WTC11 (cell line): Measurements from ENCODE around the gene CRY2. TPM values are rescaled to one million over a fixed set of nuclear protein-coding genes. Genes with fewer than 3 reads are reported as not detected.

Experiments
- ATAC-seq: fragments of 200-7000 bp; cut with Tn5 transposase; 2 replicates; pipeline ENCODE4 v1.10.0; 2021; ENCODE audit warnings: mild to moderate bottlenecking, moderate library complexity
- CTCF ChIA-PET: fragments of 300-600 bp; sonication (Branson Sonifier 250); formaldehyde crosslinking; loops from one replicate; lab custom pipeline; 2021; ENCODE audit warnings: antibody characterized with exemption; lab: Charles Lee
- POLR2A ChIA-PET: fragments of 350-600 bp; sonication (Branson Sonifier 250); formaldehyde crosslinking; loops from one replicate; lab custom pipeline; 2021; ENCODE audit warnings: antibody characterized with exemption; lab: Charles Lee
- DNase-seq: peaks from one replicate; pipeline ENCODE4 v3.0.0; 2021; ENCODE audit warnings: low spot score
- H3K27ac Mint-ChIP-seq: 2 replicates; pipeline ENCODE4 v1.8.0; 2021; ENCODE audit warnings: mixed read lengths
- H3K27me3 Mint-ChIP-seq: 2 replicates; pipeline ENCODE4 v1.8.0; 2021; ENCODE audit warnings: low read depth, mild to moderate bottlenecking, moderate library complexity, mixed read lengths
- H3K36me3 Mint-ChIP-seq: 2 replicates; pipeline ENCODE4 v1.8.0; 2021; ENCODE audit warnings: mixed read lengths
- H3K4me1 Mint-ChIP-seq: 2 replicates; pipeline ENCODE4 v1.8.0; 2022; ENCODE audit warnings: mixed read lengths
- H3K4me3 Mint-ChIP-seq: 2 replicates; pipeline ENCODE4 v1.8.0; 2021; ENCODE audit warnings: mild to moderate bottlenecking, moderate library complexity, mixed read lengths
- H3K9me3 Mint-ChIP-seq: 2 replicates; pipeline ENCODE4 v1.8.0; 2021; ENCODE audit warnings: mixed read lengths
- CREB1 ChIP-seq: sonication (generic); formaldehyde crosslinking; IDR thresholded peaks from 2 replicates; pipeline ENCODE4 v1.8.0; 2023; ENCODE audit warnings: mild to moderate bottlenecking, missing genetic modification reagents
- ELF4 ChIP-seq: sonication (generic); formaldehyde crosslinking; IDR thresholded peaks from 2 replicates; pipeline ENCODE4 v1.8.1; 2022; ENCODE audit warnings: low read depth, mild to moderate bottlenecking, moderate library complexity, missing genetic modification reagents
- EMX1 ChIP-seq: fragments of 250-450 bp; sonication (Bioruptor Pico); IDR thresholded peaks from 2 replicates; pipeline ENCODE4 v1.8.0; 2021; ENCODE audit warnings: mild to moderate bottlenecking
- FOXK1 ChIP-seq: sonication (generic); formaldehyde crosslinking; IDR thresholded peaks from 2 replicates; pipeline ENCODE4 v1.8.0; 2022; ENCODE audit warnings: mild to moderate bottlenecking, moderate library complexity, missing genetic modification reagents
- HMGA2 ChIP-seq: fragments of 250-450 bp; sonication (Bioruptor Pico); IDR thresholded peaks from 2 replicates; pipeline ENCODE4 v1.4.0; 2021; ENCODE audit warnings: mild to moderate bottlenecking, moderate library complexity
- OVOL2 ChIP-seq: fragments of 250-450 bp; sonication (Bioruptor Pico); IDR thresholded peaks from 2 replicates; pipeline ENCODE4 v1.9.0; 2021; ENCODE audit warnings: mild to moderate bottlenecking, borderline replicate concordance
- RORB ChIP-seq: fragments of 250-450 bp; sonication (Bioruptor Pico); IDR thresholded peaks from 2 replicates; pipeline ENCODE4 v1.9.0; 2021; ENCODE audit warnings: mild to moderate bottlenecking
- SMAD3 ChIP-seq: sonication (generic); formaldehyde crosslinking; IDR thresholded peaks from 2 replicates; pipeline ENCODE4 v1.8.0; 2022; ENCODE audit warnings: missing genetic modification reagents, mild to moderate bottlenecking, borderline replicate concordance
- SMAD4 ChIP-seq: sonication (generic); formaldehyde crosslinking; IDR thresholded peaks from 2 replicates; pipeline ENCODE4 v1.8.0; 2022; ENCODE audit warnings: mild to moderate bottlenecking, missing genetic modification reagents
- SOX15 ChIP-seq: fragments of 250-450 bp; sonication (Bioruptor Pico); IDR thresholded peaks from 2 replicates; pipeline ENCODE4 v1.9.0; 2021; ENCODE audit warnings: mild to moderate bottlenecking
- ZNF317 ChIP-seq: sonication (generic); formaldehyde crosslinking; IDR thresholded peaks from 2 replicates; pipeline ENCODE4 v1.8.1; 2023; ENCODE audit warnings: low read depth, mild to moderate bottlenecking, moderate library complexity, missing genetic modification reagents, borderline replicate concordance
- ZNF423 ChIP-seq: fragments of 250-450 bp; sonication (Bioruptor Pico); IDR thresholded peaks from 2 replicates; pipeline ENCODE4 v2.1.2; 2022; ENCODE audit warnings: mild to moderate bottlenecking, moderate library complexity
- total RNA-seq: library from RNA; stranded (reverse); gene quantifications from 3 replicates; pipeline ENCODE4 v1.2.3, GENCODE V29; 2021
- TF ChIP-seq, protein P1 (sequence below): sonication (generic); formaldehyde crosslinking; IDR thresholded peaks from 2 replicates; pipeline ENCODE4 v1.8.0; 2022; ENCODE audit warnings: mild to moderate bottlenecking, missing genetic modification reagents
- TF ChIP-seq, protein P2 (sequence below): sonication (generic); formaldehyde crosslinking; IDR thresholded peaks from 2 replicates; pipeline ENCODE4 v1.8.1; 2022; ENCODE audit warnings: mild to moderate bottlenecking, missing genetic modification reagents, moderate library complexity, borderline replicate concordance
- TF ChIP-seq, protein P3 (sequence below): sonication (generic); formaldehyde crosslinking; IDR thresholded peaks from 2 replicates; pipeline ENCODE4 v1.8.1; 2023; ENCODE audit warnings: mild to moderate bottlenecking, missing genetic modification reagents
- TF ChIP-seq, protein P4 (sequence below): sonication (generic); formaldehyde crosslinking; IDR thresholded peaks from 2 replicates; pipeline ENCODE4 v1.8.1; 2023; ENCODE audit warnings: mild to moderate bottlenecking, missing genetic modification reagents
- TF ChIP-seq, protein P5 (sequence below): sonication (generic); formaldehyde crosslinking; IDR thresholded peaks from 2 replicates; pipeline ENCODE4 v1.8.0; 2022; ENCODE audit warnings: mild to moderate bottlenecking, missing genetic modification reagents
- TF ChIP-seq, protein P6 (sequence below): sonication (generic); formaldehyde crosslinking; IDR thresholded peaks from 2 replicates; pipeline ENCODE4 v1.8.1; 2023; ENCODE audit warnings: mild to moderate bottlenecking, missing genetic modification reagents, moderate library complexity
- TF ChIP-seq, protein P7 (sequence below): sonication (generic); formaldehyde crosslinking; conservative IDR thresholded peaks from 2 replicates; pipeline ENCODE4 v1.8.1; 2023; ENCODE audit warnings: mild to moderate bottlenecking, low read depth, missing genetic modification reagents, moderate library complexity

The CRY2 gene
- total RNA-seq, 1 experiment from 2014 or later, result 18.3 TPM

DNA sequence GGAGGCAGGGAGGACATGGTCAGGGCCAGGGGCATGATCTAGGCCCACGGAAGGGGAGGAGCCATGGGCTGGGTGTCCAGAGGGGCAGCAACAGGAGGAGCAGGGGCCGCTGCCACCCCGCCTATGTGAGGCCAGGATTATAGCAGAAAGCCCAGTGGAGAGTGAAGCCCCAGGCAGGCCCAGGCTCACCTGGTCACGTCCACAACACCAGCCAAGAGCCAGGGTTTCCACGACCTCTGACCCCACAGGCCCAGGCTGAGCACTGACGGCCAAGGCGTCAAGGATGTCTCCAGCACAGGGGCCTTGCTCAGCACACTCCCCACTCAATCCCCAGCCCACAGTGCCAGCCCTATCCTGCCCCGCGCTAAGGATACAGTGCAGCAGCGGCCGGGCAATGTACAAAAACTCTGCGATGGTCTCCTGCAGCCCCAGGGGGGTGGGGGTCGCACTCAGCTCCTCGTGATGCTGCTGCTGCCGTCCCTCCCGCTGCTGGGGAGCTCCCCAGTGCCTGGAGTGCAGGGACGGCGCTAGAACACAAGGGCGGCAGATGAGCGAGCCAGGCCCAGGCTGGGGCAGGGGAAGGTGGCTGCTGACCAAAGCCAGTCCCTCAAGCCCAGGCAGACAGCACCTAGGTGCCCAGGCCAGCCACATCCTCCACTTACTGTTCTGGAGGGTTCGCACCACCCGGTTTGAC is 66.8 kb downstream of the CRY2 start (continued):
- no peak for TF ChIP-seq OVOL2 (CRISPR knock-in tag)
- TF ChIP-seq, protein P1, sequence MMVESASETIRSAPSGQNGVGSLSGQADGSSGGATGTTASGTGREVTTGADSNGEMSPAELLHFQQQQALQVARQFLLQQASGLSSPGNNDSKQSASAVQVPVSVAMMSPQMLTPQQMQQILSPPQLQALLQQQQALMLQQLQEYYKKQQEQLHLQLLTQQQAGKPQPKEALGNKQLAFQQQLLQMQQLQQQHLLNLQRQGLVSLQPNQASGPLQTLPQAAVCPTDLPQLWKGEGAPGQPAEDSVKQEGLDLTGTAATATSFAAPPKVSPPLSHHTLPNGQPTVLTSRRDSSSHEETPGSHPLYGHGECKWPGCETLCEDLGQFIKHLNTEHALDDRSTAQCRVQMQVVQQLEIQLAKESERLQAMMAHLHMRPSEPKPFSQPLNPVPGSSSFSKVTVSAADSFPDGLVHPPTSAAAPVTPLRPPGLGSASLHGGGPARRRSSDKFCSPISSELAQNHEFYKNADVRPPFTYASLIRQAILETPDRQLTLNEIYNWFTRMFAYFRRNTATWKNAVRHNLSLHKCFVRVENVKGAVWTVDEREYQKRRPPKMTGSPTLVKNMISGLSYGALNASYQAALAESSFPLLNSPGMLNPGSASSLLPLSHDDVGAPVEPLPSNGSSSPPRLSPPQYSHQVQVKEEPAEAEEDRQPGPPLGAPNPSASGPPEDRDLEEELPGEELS (CRISPR knock-in tag), result no peak
- TF ChIP-seq, all 79 proteins: peak for 0

DNA sequence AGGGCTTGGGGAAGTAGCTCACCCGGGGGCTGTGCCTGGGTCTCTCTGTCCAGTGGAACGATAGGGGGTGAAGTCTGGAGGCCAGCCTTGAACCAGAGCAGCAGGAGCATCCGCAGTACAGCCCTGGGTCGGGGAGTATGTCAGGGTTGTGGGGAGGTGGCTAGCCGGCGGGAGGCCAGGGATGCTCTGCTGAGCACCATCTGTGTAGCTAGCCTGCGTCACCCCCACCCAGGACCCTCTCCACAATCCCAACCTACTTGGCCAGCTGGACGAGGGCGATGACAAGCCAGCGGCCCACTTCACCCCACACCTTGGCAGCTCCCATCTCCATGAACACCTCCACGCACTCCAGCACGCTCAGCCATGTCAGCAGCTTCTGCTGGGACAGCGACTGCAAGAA is 68.2 kb downstream of the CRY2 start:
- CTCF ChIA-PET, result interaction anchor here (1.6 kb wide), 1 partner anchor 15 kb away, joined by 4 read pairs; no protein-coding TSS in a partner anchor
- POLR2A ChIA-PET, result no interaction called here
- Mint-ChIP-seq H3K4me1 (peaks cover 20% of the 10 kb centered on the region), H3K9me3 (no peaks in the 10 kb centered on the region), H3K27me3 (no peaks in the 10 kb centered on the region), H3K4me3 (peak overlapping the region; percentile 27; the same call in 1 of the 2 replicates), H3K36me3 (peaks cover 3% of the 10 kb centered on the region; the same call in 1 of the 2 replicates), H3K27ac (no peak overlapping the region)
- ATAC-seq (no peak), DNase-seq (no peak)
- TF ChIP-seq FOXK1 (CRISPR knock-in tag) (no peak), ZNF423 (CRISPR knock-in tag) (no peak), ELF4 (no peak), EMX1 (CRISPR knock-in tag) (no peak), ZNF317 (CRISPR knock-in tag) (no peak), HMGA2 (no peak), RORB (CRISPR knock-in tag) (no peak), SOX15 (CRISPR knock-in tag) (no peak), CREB1 (CRISPR knock-in tag) (no peak), SMAD3 (CRISPR knock-in tag) (no peak)
- TF ChIP-seq, protein P1 (CRISPR knock-in tag), result no peak
- TF ChIP-seq, protein P2, sequence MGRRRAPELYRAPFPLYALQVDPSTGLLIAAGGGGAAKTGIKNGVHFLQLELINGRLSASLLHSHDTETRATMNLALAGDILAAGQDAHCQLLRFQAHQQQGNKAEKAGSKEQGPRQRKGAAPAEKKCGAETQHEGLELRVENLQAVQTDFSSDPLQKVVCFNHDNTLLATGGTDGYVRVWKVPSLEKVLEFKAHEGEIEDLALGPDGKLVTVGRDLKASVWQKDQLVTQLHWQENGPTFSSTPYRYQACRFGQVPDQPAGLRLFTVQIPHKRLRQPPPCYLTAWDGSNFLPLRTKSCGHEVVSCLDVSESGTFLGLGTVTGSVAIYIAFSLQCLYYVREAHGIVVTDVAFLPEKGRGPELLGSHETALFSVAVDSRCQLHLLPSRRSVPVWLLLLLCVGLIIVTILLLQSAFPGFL (CRISPR knock-in tag), result no peak

DNA sequence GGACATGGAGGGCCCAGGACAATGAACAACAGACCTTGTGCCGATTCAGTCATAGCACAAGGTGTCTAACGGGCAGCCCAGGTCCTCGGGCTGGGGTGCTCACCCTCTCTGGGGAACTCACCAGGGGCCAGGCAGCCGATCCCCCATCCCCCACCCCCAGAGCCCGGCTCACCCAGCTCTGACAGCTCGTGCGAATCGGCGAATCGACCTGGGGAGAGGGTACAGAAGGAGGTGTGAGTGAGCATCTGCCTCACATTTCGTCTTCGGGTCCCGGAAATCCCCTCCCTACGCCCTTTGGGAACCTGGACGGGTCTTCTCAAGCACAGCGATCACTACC is 70.0 kb downstream of the CRY2 start:
- Mint-ChIP-seq H3K4me1 (peaks cover 32% of the 10 kb centered on the region), H3K4me3 (peak overlapping the region; percentile 93), H3K27me3 (peaks cover 2% of the 10 kb centered on the region; the same call in 1 of the 2 replicates), H3K27ac (no peak overlapping the region), H3K9me3 (no peaks in the 10 kb centered on the region), H3K36me3 (peaks cover 3% of the 10 kb centered on the region; the same call in 1 of the 2 replicates)
- ATAC-seq (no peak), DNase-seq (no peak)
- ChIA-PET CTCF (interaction anchor here (1.0 to 1.7 kb wide), 8 partner anchors 17 to 146 kb away, joined by 3 to 17 read pairs (median 4); no protein-coding TSS in a partner anchor), POLR2A (interaction anchor here (0.6 to 1.7 kb wide), 8 partner anchors 12 to 90 kb away, joined by 3 to 8 read pairs (median 4); no protein-coding TSS in a partner anchor)
- TF ChIP-seq, protein P3, sequence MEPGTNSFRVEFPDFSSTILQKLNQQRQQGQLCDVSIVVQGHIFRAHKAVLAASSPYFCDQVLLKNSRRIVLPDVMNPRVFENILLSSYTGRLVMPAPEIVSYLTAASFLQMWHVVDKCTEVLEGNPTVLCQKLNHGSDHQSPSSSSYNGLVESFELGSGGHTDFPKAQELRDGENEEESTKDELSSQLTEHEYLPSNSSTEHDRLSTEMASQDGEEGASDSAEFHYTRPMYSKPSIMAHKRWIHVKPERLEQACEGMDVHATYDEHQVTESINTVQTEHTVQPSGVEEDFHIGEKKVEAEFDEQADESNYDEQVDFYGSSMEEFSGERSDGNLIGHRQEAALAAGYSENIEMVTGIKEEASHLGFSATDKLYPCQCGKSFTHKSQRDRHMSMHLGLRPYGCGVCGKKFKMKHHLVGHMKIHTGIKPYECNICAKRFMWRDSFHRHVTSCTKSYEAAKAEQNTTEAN, result no peak
- TF ChIP-seq, protein P4, sequence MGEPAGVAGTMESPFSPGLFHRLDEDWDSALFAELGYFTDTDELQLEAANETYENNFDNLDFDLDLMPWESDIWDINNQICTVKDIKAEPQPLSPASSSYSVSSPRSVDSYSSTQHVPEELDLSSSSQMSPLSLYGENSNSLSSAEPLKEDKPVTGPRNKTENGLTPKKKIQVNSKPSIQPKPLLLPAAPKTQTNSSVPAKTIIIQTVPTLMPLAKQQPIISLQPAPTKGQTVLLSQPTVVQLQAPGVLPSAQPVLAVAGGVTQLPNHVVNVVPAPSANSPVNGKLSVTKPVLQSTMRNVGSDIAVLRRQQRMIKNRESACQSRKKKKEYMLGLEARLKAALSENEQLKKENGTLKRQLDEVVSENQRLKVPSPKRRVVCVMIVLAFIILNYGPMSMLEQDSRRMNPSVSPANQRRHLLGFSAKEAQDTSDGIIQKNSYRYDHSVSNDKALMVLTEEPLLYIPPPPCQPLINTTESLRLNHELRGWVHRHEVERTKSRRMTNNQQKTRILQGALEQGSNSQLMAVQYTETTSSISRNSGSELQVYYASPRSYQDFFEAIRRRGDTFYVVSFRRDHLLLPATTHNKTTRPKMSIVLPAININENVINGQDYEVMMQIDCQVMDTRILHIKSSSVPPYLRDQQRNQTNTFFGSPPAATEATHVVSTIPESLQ (CRISPR knock-in tag), result no peak
- TF ChIP-seq SMAD4, result no peak
- TF ChIP-seq RORB (CRISPR knock-in tag), result no peak
- TF ChIP-seq, protein P5, sequence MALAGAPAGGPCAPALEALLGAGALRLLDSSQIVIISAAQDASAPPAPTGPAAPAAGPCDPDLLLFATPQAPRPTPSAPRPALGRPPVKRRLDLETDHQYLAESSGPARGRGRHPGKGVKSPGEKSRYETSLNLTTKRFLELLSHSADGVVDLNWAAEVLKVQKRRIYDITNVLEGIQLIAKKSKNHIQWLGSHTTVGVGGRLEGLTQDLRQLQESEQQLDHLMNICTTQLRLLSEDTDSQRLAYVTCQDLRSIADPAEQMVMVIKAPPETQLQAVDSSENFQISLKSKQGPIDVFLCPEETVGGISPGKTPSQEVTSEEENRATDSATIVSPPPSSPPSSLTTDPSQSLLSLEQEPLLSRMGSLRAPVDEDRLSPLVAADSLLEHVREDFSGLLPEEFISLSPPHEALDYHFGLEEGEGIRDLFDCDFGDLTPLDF, result no peak
- TF ChIP-seq, protein P6, sequence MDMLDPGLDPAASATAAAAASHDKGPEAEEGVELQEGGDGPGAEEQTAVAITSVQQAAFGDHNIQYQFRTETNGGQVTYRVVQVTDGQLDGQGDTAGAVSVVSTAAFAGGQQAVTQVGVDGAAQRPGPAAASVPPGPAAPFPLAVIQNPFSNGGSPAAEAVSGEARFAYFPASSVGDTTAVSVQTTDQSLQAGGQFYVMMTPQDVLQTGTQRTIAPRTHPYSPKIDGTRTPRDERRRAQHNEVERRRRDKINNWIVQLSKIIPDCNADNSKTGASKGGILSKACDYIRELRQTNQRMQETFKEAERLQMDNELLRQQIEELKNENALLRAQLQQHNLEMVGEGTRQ, result no peak
- TF ChIP-seq, protein P7, sequence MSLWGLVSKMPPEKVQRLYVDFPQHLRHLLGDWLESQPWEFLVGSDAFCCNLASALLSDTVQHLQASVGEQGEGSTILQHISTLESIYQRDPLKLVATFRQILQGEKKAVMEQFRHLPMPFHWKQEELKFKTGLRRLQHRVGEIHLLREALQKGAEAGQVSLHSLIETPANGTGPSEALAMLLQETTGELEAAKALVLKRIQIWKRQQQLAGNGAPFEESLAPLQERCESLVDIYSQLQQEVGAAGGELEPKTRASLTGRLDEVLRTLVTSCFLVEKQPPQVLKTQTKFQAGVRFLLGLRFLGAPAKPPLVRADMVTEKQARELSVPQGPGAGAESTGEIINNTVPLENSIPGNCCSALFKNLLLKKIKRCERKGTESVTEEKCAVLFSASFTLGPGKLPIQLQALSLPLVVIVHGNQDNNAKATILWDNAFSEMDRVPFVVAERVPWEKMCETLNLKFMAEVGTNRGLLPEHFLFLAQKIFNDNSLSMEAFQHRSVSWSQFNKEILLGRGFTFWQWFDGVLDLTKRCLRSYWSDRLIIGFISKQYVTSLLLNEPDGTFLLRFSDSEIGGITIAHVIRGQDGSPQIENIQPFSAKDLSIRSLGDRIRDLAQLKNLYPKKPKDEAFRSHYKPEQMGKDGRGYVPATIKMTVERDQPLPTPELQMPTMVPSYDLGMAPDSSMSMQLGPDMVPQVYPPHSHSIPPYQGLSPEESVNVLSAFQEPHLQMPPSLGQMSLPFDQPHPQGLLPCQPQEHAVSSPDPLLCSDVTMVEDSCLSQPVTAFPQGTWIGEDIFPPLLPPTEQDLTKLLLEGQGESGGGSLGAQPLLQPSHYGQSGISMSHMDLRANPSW (CRISPR knock-in tag), result no peak
